HepG2 (cell line): ENCODE results near the gene CMIP. TPM values are rescaled to one million over a fixed set of nuclear protein-coding genes. Genes with fewer than 3 reads are reported as not detected.
A peak's percentile ranks its signal among the peaks of the same experiment; 100 is the strongest.

Experiments used
- ATAC-seq: fragments of 200-7000 bp; cut with Tn5 transposase; 3 replicates; pipeline ENCODE4 v1.9.1; 2020; ENCODE audit warnings: mild to moderate bottlenecking, moderate library complexity
- BruUV-seq: library from RNA; stranded (reverse); fragments of 400-500 nt; replicated peaks from 2 replicates; lab custom pipeline; 2021; lab: Mats Ljungman, UMichigan
- CTCF ChIA-PET: fragments of 300-600 bp; formaldehyde crosslinking; extraction: SDS; loops from one replicate; lab custom pipeline; 2021; ENCODE audit warnings: low total read pairs, inconsistent platforms, low intra/inter-chr PET ratio; lab: Yijun Ruan, JAX
- POLR2A ChIA-PET: fragments of 350-600 bp; sonication (Branson Sonifier 250); formaldehyde crosslinking; loops from one replicate; lab custom pipeline; 2020; ENCODE audit warnings: antibody characterized with exemption, inconsistent platforms; lab: Yijun Ruan, JAX
- DNase-seq: peaks from one replicate; pipeline ENCODE4 v3.0.0-alpha.2; 2015; ENCODE audit warnings: low spot score
- FAIRE-seq: peaks from 3 replicates; lab custom pipeline; 2011; peaks lifted over from hg19 to GRCh38; lab: Jason Lieb, UNC
- H2AFZ ChIP-seq: one replicate; pipeline ENCODE4 v1.6.1; 2011; ENCODE audit warnings: low read length, inconsistent platforms
- H3K27ac ChIP-seq: fragments of 300-600 bp; 3 replicates; pipeline ENCODE4 v1.8.0; 2011; ENCODE audit warnings: mixed run types, mild to moderate bottlenecking, mixed read lengths, low read length, inconsistent platforms; ENCODE audit not compliant: insufficient read depth; ENCODE audit errors: extremely low read length
- H3K27me3 ChIP-seq, 2 experiments: fragments of 200-600 bp in 1 of 2; 2 replicates in 1 of 2; 3 replicates in 1 of 2; pipeline versions ENCODE4 v1.6.0 to v1.8.0; 2011; ENCODE audit warnings: low read length in 2 of 2, mild to moderate bottlenecking in 2 of 2, moderate library complexity in 2 of 2, inconsistent platforms in 1 of 2; ENCODE audit not compliant: insufficient read depth in 2 of 2, control insufficient read depth in 1 of 2
- H3K36me3 ChIP-seq, 2 experiments: fragments of 200-600 bp in 1 of 2; replicated peaks in 1 of 2; 2 replicates in 1 of 2; 3 replicates in 1 of 2; pipeline versions ENCODE4 v1.5.1 to v1.8.0; 2011; ENCODE audit warnings: low read length in 2 of 2, inconsistent platforms in 1 of 2; ENCODE audit not compliant: insufficient read depth in 2 of 2, control insufficient read depth in 1 of 2
- H3K4me1 ChIP-seq: 2 replicates; pipeline ENCODE4 v1.5.1; 2012; ENCODE audit warnings: low read length, inconsistent platforms; ENCODE audit not compliant: insufficient read depth
- H3K4me2 ChIP-seq: 2 replicates; pipeline ENCODE4 v1.6.0; 2011; ENCODE audit warnings: low read depth, low read length, inconsistent platforms
- H3K4me3 ChIP-seq, 3 experiments: fragments of 200-600 bp in 1 of 3; sonication (generic), shearing (Covaris generic) in 1 of 3; replicated peaks in 1 of 3; 2 replicates each; pipeline ENCODE4 v1.5.1; 2011 to 2016; ENCODE audit warnings: low read length in 3 of 3, inconsistent platforms in 2 of 3, low read depth in 2 of 3, mild to moderate bottlenecking in 2 of 3, control low read depth in 1 of 3, mixed read lengths in 1 of 3; ENCODE audit not compliant: insufficient read depth in 1 of 3
- H3K79me2 ChIP-seq: one replicate; pipeline ENCODE4 v1.6.1; 2011; ENCODE audit warnings: low read length, inconsistent platforms; ENCODE audit not compliant: insufficient read depth
- H3K9ac ChIP-seq: 2 replicates; pipeline ENCODE4 v1.6.0; 2011; ENCODE audit warnings: mild to moderate bottlenecking, low read depth, low read length, inconsistent platforms; ENCODE audit not compliant: insufficient read depth
- H3K9me3 ChIP-seq: 2 replicates; pipeline ENCODE4 v1.5.1; 2012; ENCODE audit warnings: mild to moderate bottlenecking, low read length
- H4K20me1 ChIP-seq: 2 replicates; pipeline ENCODE4 v1.6.0; 2011; ENCODE audit warnings: inconsistent platforms, mild to moderate bottlenecking, low read length, moderate library complexity; ENCODE audit not compliant: insufficient read depth
- FOXP1 ChIP-seq, 2 experiments: fragments of 450-650 bp in 1 of 2; IDR thresholded peaks; 2 replicates each; pipeline ENCODE4 v1.6.1; 2017 to 2018; ENCODE audit warnings: antibody characterized with exemption in 1 of 2
- MED13 ChIP-seq: sonication (generic); formaldehyde crosslinking; IDR thresholded peaks from 2 replicates; pipeline ENCODE4 v1.5.0; 2020; ENCODE audit warnings: missing genetic modification reagents
- NR2F6 ChIP-seq, 2 experiments: IDR thresholded peaks; 2 replicates each; pipeline ENCODE4 v1.6.1; 2016; ENCODE audit warnings: antibody characterized with exemption in 1 of 2, mild to moderate bottlenecking in 1 of 2
- SP1 ChIP-seq, 2 experiments: fragments of 450-650 bp in 1 of 2; sonication (generic) in 1 of 2; formaldehyde crosslinking in 1 of 2; IDR thresholded peaks; 2 replicates each; pipeline versions ENCODE4 v1.4.0 to v1.6.1; 2016 to 2020; ENCODE audit warnings: missing genetic modification reagents in 1 of 2
- ZBTB7B ChIP-seq: sonication (generic); formaldehyde crosslinking; IDR thresholded peaks from 2 replicates; pipeline ENCODE4 v1.4.0; 2020; ENCODE audit warnings: missing genetic modification reagents
- ZFP41 ChIP-seq: sonication (generic); formaldehyde crosslinking; IDR thresholded peaks from 2 replicates; pipeline ENCODE4 v1.4.0; 2020; ENCODE audit warnings: mild to moderate bottlenecking, missing genetic modification reagents, borderline replicate concordance
- ZNF20 ChIP-seq: sonication (generic); formaldehyde crosslinking; IDR thresholded peaks from 2 replicates; pipeline ENCODE4 v1.4.0; 2020; ENCODE audit warnings: mild to moderate bottlenecking, moderate library complexity, missing genetic modification reagents
- ZNF781 ChIP-seq: sonication (generic); formaldehyde crosslinking; IDR thresholded peaks from 2 replicates; pipeline ENCODE4 v1.5.1; 2020; ENCODE audit warnings: borderline replicate concordance, mild to moderate bottlenecking, missing genetic modification reagents; ENCODE audit errors: not compliant biosample characterization
- WGBS: methylation state at CpG from one replicate; pipeline ENCODE4 v1.1.6; 2017; ENCODE audit warnings: low lambda C conversion rate; 5-methylcytosine and 5-hydroxymethylcytosine counted together
- in situ Hi-C: cut with HindIII; loops from 2 replicates; pipeline ENCODE4 v1.10.0; 2017; ENCODE audit warnings: low pct_unique_long_range_greater_than_20kb; ENCODE audit not compliant: extremely low pct_ligation_motif_present
- intact Hi-C: fragments of 100-400 bp; cut with micrococcal nuclease; formaldehyde crosslinking; loops from one replicate; pipeline ENCODE4 v1.10.0; 2022; ENCODE audit not compliant: unreplicated experiment
- polyA plus RNA-seq, 8 experiments: library from polyadenylated mRNA; depleted of rRNA in 3 of 8; stranded (reverse) in 7 of 8; unstranded in 1 of 8; fragments of >200 nt; fragmentation: Illumina TruSeq in 4 of 8; extraction: Trizol in 4 of 8; gene quantifications; 2 replicates each; pipeline versions ENCODE4 v1.2.1 to v1.2.3, GENCODE V29; 2011 to 2016; ENCODE audit warnings: low read depth in 4 of 8, missing spikeins in 1 of 8, mixed read lengths in 1 of 8; ENCODE audit not compliant: insufficient read depth in 1 of 8
- total RNA-seq, 5 experiments: library from RNA; depleted of rRNA; stranded (reverse); fragments of >200 nt; fragmentation: Illumina TruSeq; extraction: Trizol; gene quantifications; 2 replicates each; pipeline ENCODE4 v1.2.3, GENCODE V29; 2016; ENCODE audit warnings: low read depth in 1 of 5
- TF ChIP-seq, protein P1 (sequence below): sonication (generic); formaldehyde crosslinking; IDR thresholded peaks from 2 replicates; pipeline ENCODE4 v1.8.1; 2022; ENCODE audit warnings: mild to moderate bottlenecking, missing genetic modification reagents
- TF ChIP-seq, protein P2 (sequence below): sonication (generic); formaldehyde crosslinking; IDR thresholded peaks from 2 replicates; pipeline ENCODE4 v1.4.0; 2020; ENCODE audit warnings: missing genetic modification reagents, mild to moderate bottlenecking, borderline replicate concordance
- TF ChIP-seq, protein P3 (sequence below): sonication (generic); formaldehyde crosslinking; IDR thresholded peaks from 2 replicates; pipeline ENCODE4 v1.4.0; 2020; ENCODE audit warnings: mild to moderate bottlenecking, missing genetic modification reagents
- TF ChIP-seq, protein P4 (sequence below): sonication (generic); formaldehyde crosslinking; IDR thresholded peaks from 2 replicates; pipeline ENCODE4 v1.4.0; 2020; ENCODE audit warnings: missing genetic modification reagents, borderline replicate concordance
- TF ChIP-seq, protein P5 (sequence below): sonication (generic); formaldehyde crosslinking; IDR thresholded peaks from 2 replicates; pipeline ENCODE4 v1.9.0; 2022; ENCODE audit warnings: missing genetic modification reagents, mild to moderate bottlenecking, borderline replicate concordance

CMIP gene
- total and polyA plus RNA-seq, 2 of the 13 experiments (the other 11 are each of a cell fraction or from before 2014, with no cell fraction given): 10.9 to 18.1 TPM

DNA sequence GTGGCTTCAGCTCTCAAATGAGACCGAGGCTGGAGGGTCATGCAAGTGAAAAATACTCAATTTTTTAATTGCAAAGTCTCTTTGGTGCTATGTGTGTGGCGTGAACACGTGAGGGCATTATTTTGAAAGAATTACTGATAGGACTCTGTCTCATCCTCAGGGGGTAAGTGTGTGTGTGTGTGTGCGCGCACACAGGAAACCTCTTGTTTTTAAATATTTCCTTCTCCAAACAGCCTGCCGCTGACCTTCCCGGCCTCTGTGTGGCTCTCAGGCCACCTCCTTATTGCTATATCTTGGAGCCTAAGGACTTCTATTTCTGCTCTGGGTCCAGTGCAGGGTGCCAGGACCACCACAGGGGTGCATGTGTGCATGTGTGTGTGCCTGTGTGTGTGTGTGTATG is 99.7 kb downstream of the CMIP start:
- in situ Hi-C loops (no loop called here), intact Hi-C loops (no loop called here)
- WGBS: 87% methylated on average over 7 of the region's 7 CpGs
- H3K27ac ChIP-seq: peak overlapping the region; percentile 92
- H3K4me3 ChIP-seq: peak overlapping the region in 1 of 3 experiments; percentile 39; a peak in 2 of 6 replicates
- POLR2A ChIA-PET: interaction anchor here (1.5 kb wide), 1 partner anchor 66 kb away, joined by 4 read pairs; no protein-coding TSS in a partner anchor
- no peaks in the 10 kb centered on the region for H3K9me3 ChIP-seq
- peaks cover 95% of the 10 kb centered on the region for H3K79me2 ChIP-seq
- DNase-seq: no peak
- no peak for FAIRE-seq
- peaks cover 3 to 16% of the 10 kb centered on the region in 2 experiments; a peak in 4 of 5 replicates for H3K36me3 ChIP-seq
- peak overlapping the region; percentile 91 for H3K4me2 ChIP-seq
- peaks cover 100% of the 10 kb centered on the region for H3K4me1 ChIP-seq
- ATAC-seq: no peak
- H3K27me3 ChIP-seq: no peaks in the 10 kb centered on the region
- H3K9ac ChIP-seq: peak overlapping the region; percentile 83; the same call in 1 of the 2 replicates
- no TSS peak for BruUV-seq
- CTCF ChIA-PET: no interaction called here
- H4K20me1 ChIP-seq: peaks cover 36% of the 10 kb centered on the region; the same call in 1 of the 2 replicates
- no peak overlapping the region for H2AFZ ChIP-seq
- TF ChIP-seq ZFP41 (CRISPR knock-in tag): no peak
- TF ChIP-seq MED13 (CRISPR knock-in tag): no peak
- TF ChIP-seq, protein P1, sequence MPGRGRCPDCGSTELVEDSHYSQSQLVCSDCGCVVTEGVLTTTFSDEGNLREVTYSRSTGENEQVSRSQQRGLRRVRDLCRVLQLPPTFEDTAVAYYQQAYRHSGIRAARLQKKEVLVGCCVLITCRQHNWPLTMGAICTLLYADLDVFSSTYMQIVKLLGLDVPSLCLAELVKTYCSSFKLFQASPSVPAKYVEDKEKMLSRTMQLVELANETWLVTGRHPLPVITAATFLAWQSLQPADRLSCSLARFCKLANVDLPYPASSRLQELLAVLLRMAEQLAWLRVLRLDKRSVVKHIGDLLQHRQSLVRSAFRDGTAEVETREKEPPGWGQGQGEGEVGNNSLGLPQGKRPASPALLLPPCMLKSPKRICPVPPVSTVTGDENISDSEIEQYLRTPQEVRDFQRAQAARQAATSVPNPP: no peak
- TF ChIP-seq SP1 (IDR thresholded peaks at IDR 0.05): no peak
- no peak for TF ChIP-seq SP1 (CRISPR knock-in tag; IDR thresholded peaks at IDR 0.05)
- no peak for TF ChIP-seq ZBTB7B
- no peak for TF ChIP-seq NR2F6 (IDR thresholded peaks at IDR 0.05)
- 0 out of 2 replicates have a peak, but pooled peaks have one; percentile 17 for TF ChIP-seq NR2F6 (CRISPR knock-in tag; IDR thresholded peaks at IDR 0.05)
- TF ChIP-seq ZNF781 (CRISPR knock-in tag): peak; percentile 22
- TF ChIP-seq, protein P2, sequence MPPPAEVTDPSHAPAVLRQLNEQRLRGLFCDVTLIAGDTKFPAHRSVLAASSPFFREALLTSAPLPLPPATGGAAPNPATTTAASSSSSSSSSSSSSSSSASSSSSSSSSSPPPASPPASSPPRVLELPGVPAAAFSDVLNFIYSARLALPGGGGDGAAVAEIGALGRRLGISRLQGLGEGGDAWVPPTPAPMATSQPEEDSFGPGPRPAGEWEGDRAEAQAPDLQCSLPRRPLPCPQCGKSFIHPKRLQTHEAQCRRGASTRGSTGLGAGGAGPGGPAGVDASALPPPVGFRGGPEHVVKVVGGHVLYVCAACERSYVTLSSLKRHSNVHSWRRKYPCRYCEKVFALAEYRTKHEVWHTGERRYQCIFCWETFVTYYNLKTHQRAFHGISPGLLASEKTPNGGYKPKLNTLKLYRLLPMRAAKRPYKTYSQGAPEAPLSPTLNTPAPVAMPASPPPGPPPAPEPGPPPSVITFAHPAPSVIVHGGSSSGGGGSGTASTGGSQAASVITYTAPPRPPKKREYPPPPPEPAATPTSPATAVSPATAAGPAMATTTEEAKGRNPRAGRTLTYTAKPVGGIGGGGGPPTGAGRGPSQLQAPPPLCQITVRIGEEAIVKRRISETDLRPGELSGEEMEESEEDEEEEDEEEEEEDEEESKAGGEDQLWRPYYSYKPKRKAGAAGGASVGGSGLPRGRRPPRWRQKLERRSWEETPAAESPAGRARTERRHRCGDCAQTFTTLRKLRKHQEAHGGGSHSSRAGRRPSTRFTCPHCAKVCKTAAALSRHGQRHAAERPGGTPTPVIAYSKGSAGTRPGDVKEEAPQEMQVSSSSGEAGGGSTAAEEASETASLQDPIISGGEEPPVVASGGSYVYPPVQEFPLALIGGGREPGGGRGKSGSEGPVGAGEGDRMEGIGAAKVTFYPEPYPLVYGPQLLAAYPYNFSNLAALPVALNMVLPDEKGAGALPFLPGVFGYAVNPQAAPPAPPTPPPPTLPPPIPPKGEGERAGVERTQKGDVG (CRISPR knock-in tag): 0 out of 2 replicates have a peak, but pooled peaks have one; percentile 31
- TF ChIP-seq ZNF20: 0 out of 2 replicates have a peak, but pooled peaks have one; percentile 49
- TF ChIP-seq FOXP1 (IDR thresholded peaks at IDR 0.05): no peak
- TF ChIP-seq FOXP1 (CRISPR knock-in tag; IDR thresholded peaks at IDR 0.05): no peak
- TF ChIP-seq, protein P3, sequence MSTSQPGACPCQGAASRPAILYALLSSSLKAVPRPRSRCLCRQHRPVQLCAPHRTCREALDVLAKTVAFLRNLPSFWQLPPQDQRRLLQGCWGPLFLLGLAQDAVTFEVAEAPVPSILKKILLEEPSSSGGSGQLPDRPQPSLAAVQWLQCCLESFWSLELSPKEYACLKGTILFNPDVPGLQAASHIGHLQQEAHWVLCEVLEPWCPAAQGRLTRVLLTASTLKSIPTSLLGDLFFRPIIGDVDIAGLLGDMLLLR (CRISPR knock-in tag): no peak
- TF ChIP-seq, protein P4, sequence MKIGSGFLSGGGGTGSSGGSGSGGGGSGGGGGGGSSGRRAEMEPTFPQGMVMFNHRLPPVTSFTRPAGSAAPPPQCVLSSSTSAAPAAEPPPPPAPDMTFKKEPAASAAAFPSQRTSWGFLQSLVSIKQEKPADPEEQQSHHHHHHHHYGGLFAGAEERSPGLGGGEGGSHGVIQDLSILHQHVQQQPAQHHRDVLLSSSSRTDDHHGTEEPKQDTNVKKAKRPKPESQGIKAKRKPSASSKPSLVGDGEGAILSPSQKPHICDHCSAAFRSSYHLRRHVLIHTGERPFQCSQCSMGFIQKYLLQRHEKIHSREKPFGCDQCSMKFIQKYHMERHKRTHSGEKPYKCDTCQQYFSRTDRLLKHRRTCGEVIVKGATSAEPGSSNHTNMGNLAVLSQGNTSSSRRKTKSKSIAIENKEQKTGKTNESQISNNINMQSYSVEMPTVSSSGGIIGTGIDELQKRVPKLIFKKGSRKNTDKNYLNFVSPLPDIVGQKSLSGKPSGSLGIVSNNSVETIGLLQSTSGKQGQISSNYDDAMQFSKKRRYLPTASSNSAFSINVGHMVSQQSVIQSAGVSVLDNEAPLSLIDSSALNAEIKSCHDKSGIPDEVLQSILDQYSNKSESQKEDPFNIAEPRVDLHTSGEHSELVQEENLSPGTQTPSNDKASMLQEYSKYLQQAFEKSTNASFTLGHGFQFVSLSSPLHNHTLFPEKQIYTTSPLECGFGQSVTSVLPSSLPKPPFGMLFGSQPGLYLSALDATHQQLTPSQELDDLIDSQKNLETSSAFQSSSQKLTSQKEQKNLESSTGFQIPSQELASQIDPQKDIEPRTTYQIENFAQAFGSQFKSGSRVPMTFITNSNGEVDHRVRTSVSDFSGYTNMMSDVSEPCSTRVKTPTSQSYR: no peak
- TF ChIP-seq, protein P5, sequence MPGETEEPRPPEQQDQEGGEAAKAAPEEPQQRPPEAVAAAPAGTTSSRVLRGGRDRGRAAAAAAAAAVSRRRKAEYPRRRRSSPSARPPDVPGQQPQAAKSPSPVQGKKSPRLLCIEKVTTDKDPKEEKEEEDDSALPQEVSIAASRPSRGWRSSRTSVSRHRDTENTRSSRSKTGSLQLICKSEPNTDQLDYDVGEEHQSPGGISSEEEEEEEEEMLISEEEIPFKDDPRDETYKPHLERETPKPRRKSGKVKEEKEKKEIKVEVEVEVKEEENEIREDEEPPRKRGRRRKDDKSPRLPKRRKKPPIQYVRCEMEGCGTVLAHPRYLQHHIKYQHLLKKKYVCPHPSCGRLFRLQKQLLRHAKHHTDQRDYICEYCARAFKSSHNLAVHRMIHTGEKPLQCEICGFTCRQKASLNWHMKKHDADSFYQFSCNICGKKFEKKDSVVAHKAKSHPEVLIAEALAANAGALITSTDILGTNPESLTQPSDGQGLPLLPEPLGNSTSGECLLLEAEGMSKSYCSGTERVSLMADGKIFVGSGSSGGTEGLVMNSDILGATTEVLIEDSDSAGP: 0 out of 2 replicates have a peak, but pooled peaks have one; percentile 20
